GM21529 (cell line): ENCODE measurements around the gene ZNF3.

Source experiments
- ATAC-seq: cut with Tn5 transposase; IDR thresholded peaks from one replicate; pipeline ENCODE4 v1.9.1; 2021; ENCODE audit not compliant: unreplicated experiment

ZNF3 gene

DNA sequence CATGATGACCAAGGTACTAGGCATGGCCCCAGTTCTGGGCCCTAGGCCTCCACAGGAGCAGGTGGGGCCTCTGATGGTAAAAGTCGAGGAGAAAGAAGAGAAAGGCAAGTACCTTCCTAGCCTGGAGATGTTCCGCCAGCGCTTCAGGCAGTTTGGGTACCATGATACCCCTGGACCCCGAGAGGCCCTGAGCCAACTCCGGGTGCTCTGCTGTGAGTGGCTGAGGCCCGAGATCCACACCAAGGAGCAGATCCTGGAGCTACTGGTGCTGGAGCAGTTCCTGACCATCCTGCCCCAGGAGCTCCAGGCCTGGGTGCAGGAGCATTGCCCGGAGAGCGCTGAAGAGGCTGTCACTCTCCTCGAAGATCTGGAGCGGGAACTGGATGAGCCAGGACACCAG, 24.5 kb downstream of the ZNF3 start:
- no peak for ATAC-seq

DNA sequence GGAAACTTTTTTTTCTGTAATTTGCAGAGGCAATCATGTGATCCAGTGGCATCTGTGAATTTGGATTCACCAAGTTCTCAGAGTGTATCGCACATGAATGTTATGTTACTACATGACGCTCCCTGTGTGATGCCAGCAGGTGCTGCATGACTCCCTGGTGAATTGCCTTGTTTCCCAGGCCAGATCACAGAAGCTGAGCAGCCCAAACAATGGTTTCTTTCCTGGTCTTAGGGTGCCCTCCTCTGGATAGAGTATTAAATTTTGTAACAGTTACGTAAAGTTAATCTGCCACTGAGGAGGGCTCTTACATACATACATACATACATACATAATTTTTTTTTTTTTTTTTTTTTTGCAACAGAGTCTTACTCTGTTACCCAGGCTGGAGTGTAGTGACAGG, 28.3 kb downstream of the ZNF3 start:
- ATAC-seq = no peak

GRCh38 chr7:100051611-100052010, 29.9 kb downstream of the ZNF3 start:
- no peak for ATAC-seq

DNA sequence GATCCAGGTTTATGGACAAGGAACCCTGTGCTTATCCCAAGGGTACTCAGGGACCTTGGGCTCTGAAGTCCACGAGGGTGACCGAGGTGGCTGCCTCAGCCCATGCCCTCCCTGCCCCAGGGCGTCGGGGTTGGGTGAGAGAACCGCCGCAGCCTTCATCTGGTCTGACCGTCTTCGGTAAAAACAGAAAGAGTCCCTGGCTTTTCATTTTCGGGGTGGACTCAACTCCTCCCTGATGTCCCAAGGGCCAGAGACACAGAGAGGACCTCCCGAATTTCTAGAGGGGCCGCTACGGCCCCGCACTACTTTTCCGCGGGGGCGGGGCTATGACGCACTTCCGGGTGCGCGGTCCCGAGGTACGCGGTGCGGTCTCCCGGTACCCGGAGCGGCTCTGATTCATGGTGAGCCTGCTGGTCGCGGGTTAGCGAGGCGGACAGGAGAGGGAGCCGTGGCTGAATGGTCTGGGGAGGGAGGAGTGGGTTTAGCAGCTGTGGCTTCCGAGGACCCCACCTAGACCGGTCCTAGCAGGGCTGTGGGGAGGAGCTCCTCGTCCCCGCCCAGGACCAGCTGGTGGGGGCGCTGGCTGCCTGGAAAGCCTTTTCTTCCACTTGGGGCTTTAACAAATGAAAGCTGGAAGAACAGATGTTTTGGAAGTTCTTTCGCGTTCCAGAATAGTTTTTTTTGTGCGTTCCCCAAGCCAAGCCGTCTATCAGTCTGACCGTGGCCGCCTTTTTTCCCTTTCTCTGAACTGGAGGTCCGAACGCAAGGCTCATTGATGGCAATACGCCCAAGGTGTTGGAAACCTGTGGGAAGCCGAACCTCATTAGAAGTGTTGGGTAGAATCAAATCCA, 31.9 kb downstream of the ZNF3 start, which contains the start of gene ZSCAN21:
ZSCAN21 (plus strand) TSS at position 334 of the 851 bp plus-strand sequence. CDS start 7,233 bp downstream, outside the sequence.
- ATAC-seq = peak; percentile 92

DNA sequence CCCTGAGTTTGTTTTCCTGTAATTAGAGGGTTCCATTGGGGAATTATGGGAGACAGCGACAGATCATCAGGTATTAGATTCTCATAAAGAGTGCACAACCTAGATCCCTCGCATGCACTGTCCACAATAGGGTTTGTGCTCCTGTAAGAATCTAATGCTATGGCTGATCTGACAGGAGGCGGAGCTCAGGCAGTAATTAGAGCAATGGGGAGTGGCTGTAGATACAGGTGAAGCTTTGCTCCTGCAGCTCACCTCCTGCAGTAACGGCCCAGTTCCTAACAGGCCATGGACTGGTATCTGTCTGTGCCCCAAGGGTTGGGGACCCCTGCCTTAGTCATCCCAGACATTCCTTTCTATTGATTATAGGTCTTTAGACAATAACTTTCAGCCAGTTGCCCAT, 32.8 kb downstream of the ZNF3 start:
- no peak for ATAC-seq

GRCh38 chr7:100044718-100045117, 36.8 kb downstream of the ZNF3 start:
- no peak for ATAC-seq

GRCh38 chr7:100040575-100040974, 40.9 kb downstream of the ZNF3 start:
- ATAC-seq = no peak

- ATAC-seq = no peak
Observed at GRCh38 chr7:100038326-100038725, 43.2 kb downstream of the ZNF3 start.

DNA sequence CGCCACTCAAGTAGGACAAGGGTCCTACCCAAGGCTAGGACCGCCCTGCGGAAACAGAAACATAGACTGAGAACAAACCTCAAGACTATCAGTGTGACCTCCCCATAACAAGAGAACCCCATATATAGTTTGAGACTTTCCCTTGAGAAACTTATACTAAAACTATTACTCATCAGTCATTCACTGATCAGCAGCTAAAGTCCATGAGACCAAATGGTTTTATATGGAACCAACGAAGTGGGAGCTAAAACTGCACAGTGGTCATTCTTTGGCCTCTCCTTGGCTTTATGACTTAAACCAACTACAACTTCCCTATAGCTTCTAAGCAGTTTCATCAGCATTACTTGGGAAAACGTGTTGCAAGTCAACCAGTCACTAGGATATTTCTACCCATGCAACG, 45.6 kb downstream of the ZNF3 start:
- no peak for ATAC-seq

DNA sequence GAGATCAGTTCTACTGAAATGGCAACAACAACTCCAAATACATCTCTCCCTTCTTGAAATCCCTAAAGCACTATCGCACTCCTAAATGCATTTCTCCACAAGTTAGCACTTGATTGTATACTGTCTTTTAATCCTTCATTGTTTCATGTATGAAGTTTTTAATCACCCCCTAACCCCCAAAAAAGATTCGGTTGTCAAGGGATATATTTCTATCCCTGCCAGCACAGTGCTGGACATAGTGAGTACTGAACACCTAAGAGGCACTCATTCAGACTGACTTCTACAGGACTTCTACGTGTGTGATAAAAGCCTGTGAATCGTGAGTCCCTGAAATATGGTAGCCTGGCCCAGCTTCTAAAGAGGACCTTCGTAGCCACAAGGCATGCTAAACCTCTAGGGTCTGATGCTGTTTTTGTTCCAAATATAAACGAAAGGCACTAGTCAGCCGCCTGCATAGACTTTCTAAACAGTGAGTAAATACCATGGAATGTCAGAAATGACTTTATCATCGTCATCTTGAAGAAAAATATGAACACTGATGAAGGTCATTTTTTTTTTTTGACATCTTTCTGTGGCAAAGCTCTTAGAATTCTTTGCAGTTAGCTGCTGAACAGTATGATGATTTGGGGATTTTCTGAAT, 46.5 kb downstream of the ZNF3 start:
- ATAC-seq = no peak

DNA sequence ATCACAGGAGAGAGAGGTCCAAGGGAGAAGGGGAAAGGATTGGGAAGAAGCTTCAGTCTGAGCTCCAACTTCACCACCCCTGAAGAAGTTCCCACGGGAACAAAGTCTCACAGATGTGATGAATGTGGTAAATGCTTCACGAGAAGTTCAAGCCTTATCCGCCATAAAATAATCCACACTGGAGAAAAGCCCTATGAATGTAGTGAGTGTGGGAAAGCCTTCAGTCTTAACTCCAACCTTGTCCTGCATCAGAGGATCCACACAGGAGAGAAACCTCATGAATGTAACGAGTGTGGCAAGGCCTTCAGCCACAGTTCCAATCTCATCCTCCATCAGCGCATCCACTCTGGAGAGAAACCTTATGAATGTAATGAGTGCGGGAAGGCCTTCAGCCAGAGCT, 48.0 kb downstream of the ZNF3 start:
- ATAC-seq = no peak

DNA sequence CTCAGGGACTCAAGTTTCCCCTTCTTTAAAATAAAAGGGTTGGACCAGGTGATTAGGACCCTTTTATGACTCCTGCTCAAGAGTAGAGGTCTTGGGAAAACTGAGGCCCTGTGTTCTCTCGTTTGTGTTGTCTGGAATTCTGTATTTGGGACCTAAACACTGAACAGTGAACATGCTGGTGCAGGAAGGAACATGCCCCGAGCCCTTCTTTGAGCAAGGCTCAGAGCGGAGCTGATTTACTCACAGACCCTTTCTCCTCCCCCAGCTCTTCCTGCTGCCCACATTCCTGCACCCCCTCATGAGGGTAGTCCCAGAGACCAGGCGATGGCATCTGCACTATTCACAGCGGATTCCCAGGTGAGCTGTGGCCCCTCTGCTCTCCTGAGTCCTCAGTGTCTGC, 51.9 kb downstream of the ZNF3 start:
- ATAC-seq = no peak

- ATAC-seq = no peak
Observed at GRCh38 chr7:100027197-100027596, 54.3 kb downstream of the ZNF3 start.

- ATAC-seq = no peak
Observed at GRCh38 chr7:100024020-100024619, 57.4 kb downstream of the ZNF3 start.

- ATAC-seq = no peak
Observed at GRCh38 chr7:100023526-100023925, 58.0 kb downstream of the ZNF3 start.

DNA sequence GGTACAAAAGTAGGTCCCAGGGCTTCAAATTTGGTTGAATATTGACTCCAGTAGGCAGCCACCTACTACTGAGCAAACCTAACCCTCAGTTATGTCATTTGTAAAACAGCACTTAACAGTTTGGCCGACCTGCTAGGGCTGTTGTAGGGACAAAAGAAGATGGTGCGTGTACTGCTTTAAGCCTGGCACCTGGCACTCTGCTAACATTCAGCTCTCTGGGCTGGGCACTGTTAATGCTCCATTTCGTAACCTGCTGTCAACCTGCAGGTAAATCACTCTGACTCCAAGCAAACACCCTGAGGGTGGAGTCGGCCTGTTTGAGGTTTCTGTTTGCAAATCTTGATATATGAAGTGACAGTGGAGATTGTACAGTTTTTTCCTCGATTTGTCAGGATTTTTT, 58.9 kb downstream of the ZNF3 start:
- ATAC-seq = no peak

GRCh38 chr7:100021297-100021696, 60.2 kb downstream of the ZNF3 start:
- no peak for ATAC-seq
